ENCODE results near the gene CHST9. TPM values are rescaled to one million over a fixed set of nuclear protein-coding genes. Genes with fewer than 3 reads are reported as not detected.

Gene CHST9
- total and polyA plus RNA-seq, 2 of the 4 experiments (the other 2 are of a cell fraction), result not detected

DNA sequence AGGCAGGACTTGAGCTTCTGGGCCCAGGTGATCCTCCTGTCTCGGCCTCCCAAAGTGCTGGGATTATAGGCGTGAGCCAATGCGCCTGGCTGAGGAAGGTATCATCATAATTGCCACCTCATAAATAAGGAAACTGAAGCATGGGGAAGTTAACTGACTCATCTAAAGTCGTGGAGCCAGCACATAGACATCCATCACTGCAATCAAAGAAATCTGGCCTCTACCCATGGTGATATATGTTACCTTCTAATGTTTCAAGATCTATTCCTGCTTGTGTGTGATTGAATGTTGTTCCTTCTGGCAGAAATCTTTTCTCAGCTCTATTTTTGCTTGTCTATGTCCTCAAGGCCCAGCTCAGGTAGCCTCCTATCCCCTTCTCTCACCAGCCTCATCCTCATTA lies 214.5 kb downstream of the CHST9 start:
- Histone ChIP-seq H4K8ac (ENCODE audit: low read depth in 2 of 2, low read length in 2 of 2) (no peak overlapping the region), H3K56ac (ENCODE audit: extremely low read depth, insufficient read depth, low read length) (no peak overlapping the region), H2BK15ac (ENCODE audit: low read depth, low read length) (no peak overlapping the region), H3K14ac (replicated peaks; ENCODE audit: low read depth, low read length) (no peak overlapping the region), H2AK9ac (replicated peaks; ENCODE audit: low read depth, low read length, poor library complexity) (no peak overlapping the region), H4K91ac (ENCODE audit: insufficient read depth, low read depth, low read length) (no peak overlapping the region), H3K18ac (ENCODE audit: low read depth, low read length) (no peak overlapping the region), H3K27ac (ENCODE audit: insufficient read depth, low read length) (no peak overlapping the region), H3K9ac (ENCODE audit: low read depth, low read length) (no peak overlapping the region), H2BK120ac (ENCODE audit: low read depth, low read length) (no peak overlapping the region), H3K4me2 (ENCODE audit: low read depth, low read length) (no peak overlapping the region), H3K9me1 (ENCODE audit: insufficient read depth, low read length) (no peaks in the 10 kb centered on the region), H3K4ac (ENCODE audit: low read depth, low read length) (no peak overlapping the region), H4K20me1 (ENCODE audit: insufficient read depth, low read length) (no peaks in the 10 kb centered on the region), H3K9me3 (ENCODE audit: control insufficient read depth, insufficient read depth, low read length) (peaks cover 4% of the 10 kb centered on the region; the same call in 1 of the 2 replicates), H2BK5ac (ENCODE audit: low read depth, low read length, poor library complexity, severe bottlenecking) (no peak overlapping the region), H3K27me3 (ENCODE audit: control insufficient read depth, insufficient read depth, low read length) (no peaks in the 10 kb centered on the region), H3K4me3 (ENCODE audit: insufficient read depth, low read depth, low read length) (no peak overlapping the region), H2AFZ (replicated peaks; ENCODE audit: low read length, poor library complexity) (no peak overlapping the region), H3K79me1 (ENCODE audit: low read depth in 1 of 2, low read length in 2 of 2) (no peaks in the 10 kb centered on the region), H2AK5ac (ENCODE audit: low read depth, low read length) (no peak overlapping the region), H3K36me3 (ENCODE audit: control insufficient read depth, insufficient read depth, low read length) (no peaks in the 10 kb centered on the region), H3K4me1 (ENCODE audit: control insufficient read depth, insufficient read depth, low read length) (no peaks in the 10 kb centered on the region), H3K23ac (ENCODE audit: low read depth, low read length) (no peak overlapping the region), H4K5ac (ENCODE audit: low read depth, low read length) (no peak overlapping the region), H2BK20ac (ENCODE audit: low read depth, low read length) (no peak overlapping the region)
- dilution Hi-C loops (cut with HindIII; ENCODE audit: low sequenced_read_pairs, unreplicated experiment), result no loop called here
- DNase-seq, result no peak
- BruUV-seq (replicated peaks), result no TSS peak
- no CpG with 5 or more reads among the region's 4 CpGs for whole genome bisulfite sequencing, 2 experiments (ENCODE audit: extremely low coverage in 2 of 2, insufficient read length in 1 of 2)
- intact Hi-C loops (cut with micrococcal nuclease), result no loop called here
- ChIA-PET POLR2A (ENCODE audit: unreplicated experiment) (no interaction called here), CTCF (no interaction called here)
- in situ Hi-C loops (cut with MboI; ENCODE audit: low sequenced_read_pairs), result no loop called here
- TF ChIP-seq POLR2A (IDR thresholded peaks at IDR 0.05; ENCODE audit: low read depth, low read length), result no peak
- TF ChIP-seq BHLHE40 (IDR thresholded peaks at IDR 0.05; ENCODE audit: low read depth, low read length), result no peak
- TF ChIP-seq, protein P1, sequence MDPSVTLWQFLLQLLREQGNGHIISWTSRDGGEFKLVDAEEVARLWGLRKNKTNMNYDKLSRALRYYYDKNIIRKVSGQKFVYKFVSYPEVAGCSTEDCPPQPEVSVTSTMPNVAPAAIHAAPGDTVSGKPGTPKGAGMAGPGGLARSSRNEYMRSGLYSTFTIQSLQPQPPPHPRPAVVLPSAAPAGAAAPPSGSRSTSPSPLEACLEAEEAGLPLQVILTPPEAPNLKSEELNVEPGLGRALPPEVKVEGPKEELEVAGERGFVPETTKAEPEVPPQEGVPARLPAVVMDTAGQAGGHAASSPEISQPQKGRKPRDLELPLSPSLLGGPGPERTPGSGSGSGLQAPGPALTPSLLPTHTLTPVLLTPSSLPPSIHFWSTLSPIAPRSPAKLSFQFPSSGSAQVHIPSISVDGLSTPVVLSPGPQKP (IDR thresholded peaks at IDR 0.05; ENCODE audit: borderline replicate concordance, low read depth, low read length), result no peak
- TF ChIP-seq RFX5 (IDR thresholded peaks at IDR 0.05; ENCODE audit: low read depth, low read length), result no peak
- TF ChIP-seq MXI1 (IDR thresholded peaks at IDR 0.05; ENCODE audit: borderline replicate concordance, low read depth, low read length), result no peak
- TF ChIP-seq SMC3 (IDR thresholded peaks at IDR 0.05; ENCODE audit: low read depth, low read length), result no peak
- no peak for TF ChIP-seq MAZ (IDR thresholded peaks at IDR 0.05; ENCODE audit: borderline replicate concordance, low read depth, low read length)
- no peak for TF ChIP-seq RAD21 (IDR thresholded peaks at IDR 0.05; ENCODE audit: low read length)
- TF ChIP-seq RCOR1 (IDR thresholded peaks at IDR 0.05; ENCODE audit: insufficient replicate concordance, low read length), result no peak
- no peak for TF ChIP-seq CEBPB (IDR thresholded peaks at IDR 0.05; ENCODE audit: low read depth, low read length)
- TF ChIP-seq NFE2L2 (IDR thresholded peaks at IDR 0.05; ENCODE audit: low read depth, low read length), result no peak
- TF ChIP-seq CTCF (conservative IDR thresholded peaks at IDR 0.05; ENCODE audit: low read depth, low read length), result no peak
- TF ChIP-seq MAFK (IDR thresholded peaks at IDR 0.05; ENCODE audit: low read depth, low read length), result no peak
- TF ChIP-seq, protein P2, sequence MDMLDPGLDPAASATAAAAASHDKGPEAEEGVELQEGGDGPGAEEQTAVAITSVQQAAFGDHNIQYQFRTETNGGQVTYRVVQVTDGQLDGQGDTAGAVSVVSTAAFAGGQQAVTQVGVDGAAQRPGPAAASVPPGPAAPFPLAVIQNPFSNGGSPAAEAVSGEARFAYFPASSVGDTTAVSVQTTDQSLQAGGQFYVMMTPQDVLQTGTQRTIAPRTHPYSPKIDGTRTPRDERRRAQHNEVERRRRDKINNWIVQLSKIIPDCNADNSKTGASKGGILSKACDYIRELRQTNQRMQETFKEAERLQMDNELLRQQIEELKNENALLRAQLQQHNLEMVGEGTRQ (IDR thresholded peaks at IDR 0.05; ENCODE audit: low read depth, low read length), result no peak
- no peak for TF ChIP-seq FOS (IDR thresholded peaks at IDR 0.05; ENCODE audit: low read depth, low read length)
- no peak for TF ChIP-seq CHD1 (IDR thresholded peaks at IDR 0.05; ENCODE audit: low read depth, low read length)
- ATAC-seq (ENCODE audit: low read depth), result no peak

All from IMR-90 (cell line).